Activated CD4-positive, CD25-positive, alpha-beta regulatory T cell treated with anti-CD3 and anti-CD28 coated beads, Interleukin-2, amount 50 U/mL, for 16 hours (primary cell): ENCODE data around the gene PRKAR1B.

ENCODE experiments used
- DNase-seq: peaks from one replicate; pipeline ENCODE4 v3.0.0-alpha.2; 2020; ENCODE audit warnings: low read depth, low spot score

The PRKAR1B gene

GRCh38 chr7:693280-693679 is 33.8 kb downstream of the PRKAR1B start:
- DNase-seq = no peak

GRCh38 chr7:691361-692045 is 35.6 kb downstream of the PRKAR1B start:
- DNase-seq = no peak

DNA sequence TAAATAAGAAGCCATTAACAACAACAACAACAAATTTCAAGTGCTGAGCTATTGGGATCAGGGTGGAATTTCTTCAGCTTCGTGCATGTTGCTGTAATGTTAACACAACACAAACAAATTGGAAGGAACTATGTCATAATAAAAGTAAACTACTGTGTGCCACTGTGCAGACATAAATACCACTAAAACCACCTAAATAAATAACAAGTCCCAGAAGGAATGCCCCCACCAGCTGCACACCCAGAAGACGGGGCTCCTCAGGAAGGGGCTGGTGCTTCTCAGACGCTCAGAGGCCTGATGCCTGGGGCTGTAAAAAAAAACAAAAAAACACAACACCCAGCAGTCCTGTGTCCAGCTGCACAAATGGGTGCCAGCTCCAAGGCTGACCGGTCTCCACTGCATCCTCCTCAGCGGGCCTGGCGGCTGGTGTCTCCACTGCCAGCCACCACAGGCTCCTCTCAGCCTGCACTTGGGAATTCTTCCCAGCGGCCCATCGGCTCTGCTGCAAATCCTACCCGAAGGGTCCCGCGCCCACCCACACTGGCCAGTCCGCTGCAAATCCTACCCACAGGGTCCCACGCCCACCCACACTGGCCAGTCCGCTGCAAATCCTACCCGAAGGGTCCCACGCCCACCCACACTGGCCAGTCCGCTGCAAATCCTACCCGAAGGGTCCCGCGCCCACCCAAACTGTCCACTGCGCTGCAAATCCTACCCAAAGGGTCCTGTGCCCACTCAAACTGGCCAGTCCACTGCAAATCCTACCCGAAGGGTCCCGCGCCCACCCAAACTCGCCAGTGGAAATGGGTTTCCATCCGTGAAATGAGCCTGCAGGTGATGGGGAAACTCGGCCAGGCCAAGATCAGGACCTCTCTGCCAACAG is 36.4 kb downstream of the PRKAR1B start:
- DNase-seq = no peak

DNA sequence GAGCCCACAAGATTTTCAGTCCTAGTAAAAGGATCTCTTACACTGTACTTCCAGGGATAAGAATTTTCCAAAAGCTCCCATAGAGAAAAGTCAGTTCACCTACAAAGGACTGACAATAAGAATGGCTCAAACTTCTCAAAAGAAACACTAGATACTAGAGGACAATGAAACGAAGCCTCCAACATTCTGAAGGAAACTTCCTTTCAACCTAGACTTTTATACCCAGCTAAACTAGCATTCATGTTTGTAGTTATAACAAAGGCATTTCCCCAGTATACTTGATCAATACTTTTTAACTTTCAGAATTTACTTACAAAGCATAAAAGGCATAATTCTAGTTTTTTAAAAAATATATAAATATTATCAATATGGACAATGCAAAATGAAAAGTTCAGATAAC is 41.5 kb downstream of the PRKAR1B start:
- DNase-seq = no peak

DNA sequence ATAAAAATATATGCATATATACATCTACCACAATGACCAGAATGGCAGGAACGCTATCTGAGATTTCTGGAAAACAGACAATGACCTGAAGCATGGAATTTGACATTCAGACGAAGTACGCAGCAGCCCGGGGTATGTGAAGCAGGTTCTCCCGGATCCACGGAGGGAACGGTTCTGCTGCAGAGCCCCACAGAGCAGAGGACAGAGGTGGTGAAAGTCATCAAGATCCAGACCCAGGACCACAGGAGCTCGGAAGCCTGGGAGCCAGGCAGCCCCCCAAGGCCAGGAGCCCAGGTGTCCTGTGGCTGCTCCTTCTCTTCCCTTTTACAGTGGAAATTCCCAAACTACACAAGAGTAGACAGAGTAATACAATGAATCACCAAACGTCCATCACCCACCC is 42.7 kb downstream of the PRKAR1B start:
- DNase-seq = no peak

GRCh38 chr7:683526-684205 is 43.4 kb downstream of the PRKAR1B start:
- DNase-seq = no peak

GRCh38 chr7:682810-683209 is 44.3 kb downstream of the PRKAR1B start:
- DNase-seq = no peak

- no peak for DNase-seq
These were observed 45.4 kb downstream of the PRKAR1B start for GRCh38 chr7:681551-682307.

DNA sequence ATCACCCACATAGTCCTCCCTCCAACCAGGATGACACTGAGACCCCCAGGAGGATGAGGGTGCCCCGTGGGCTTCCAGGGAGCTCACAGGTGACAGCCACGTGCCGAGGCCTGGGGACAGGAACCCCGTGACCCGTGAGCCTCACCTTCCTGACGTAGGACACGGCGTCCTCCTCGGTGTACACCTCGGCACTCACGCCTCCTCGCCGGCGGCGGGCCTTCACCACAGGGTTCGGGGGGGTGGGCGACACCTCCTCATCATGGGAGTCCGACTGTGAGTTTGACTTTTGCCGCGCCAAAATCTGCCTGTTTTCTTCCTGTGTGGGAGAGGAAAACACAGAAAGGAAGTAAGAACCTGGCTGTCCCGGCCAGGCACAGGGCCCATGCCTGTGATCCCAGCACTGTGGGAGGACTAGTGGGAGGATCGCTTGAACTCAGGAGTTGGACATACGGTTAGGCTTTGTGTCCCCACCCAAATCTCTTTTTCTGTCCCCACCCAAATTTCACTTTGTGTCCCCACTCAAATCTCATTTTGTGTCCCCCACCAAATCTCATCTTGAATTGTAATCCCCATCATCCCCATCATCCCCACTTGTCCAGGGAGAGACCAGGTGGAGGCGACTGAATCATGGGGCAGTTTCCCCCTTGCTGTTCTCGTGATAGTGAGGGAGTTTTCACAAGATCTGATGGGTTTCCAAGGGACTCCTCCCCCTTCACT is 46.5 kb downstream of the PRKAR1B start:
- DNase-seq = no peak

GRCh38 chr7:676972-677385 is 50.1 kb downstream of the PRKAR1B start:
- DNase-seq = no peak

- DNase-seq = no peak
These were observed 50.7 kb downstream of the PRKAR1B start for GRCh38 chr7:676246-676971.

GRCh38 chr7:674454-675410 is 52.3 kb downstream of the PRKAR1B start:
- no peak for DNase-seq

GRCh38 chr7:673681-674453 is 53.2 kb downstream of the PRKAR1B start:
- DNase-seq = no peak

GRCh38 chr7:672891-673290 is 54.2 kb downstream of the PRKAR1B start:
- DNase-seq = no peak

- DNase-seq = no peak
These were observed 55.6 kb downstream of the PRKAR1B start for GRCh38 chr7:671415-672042.

DNA sequence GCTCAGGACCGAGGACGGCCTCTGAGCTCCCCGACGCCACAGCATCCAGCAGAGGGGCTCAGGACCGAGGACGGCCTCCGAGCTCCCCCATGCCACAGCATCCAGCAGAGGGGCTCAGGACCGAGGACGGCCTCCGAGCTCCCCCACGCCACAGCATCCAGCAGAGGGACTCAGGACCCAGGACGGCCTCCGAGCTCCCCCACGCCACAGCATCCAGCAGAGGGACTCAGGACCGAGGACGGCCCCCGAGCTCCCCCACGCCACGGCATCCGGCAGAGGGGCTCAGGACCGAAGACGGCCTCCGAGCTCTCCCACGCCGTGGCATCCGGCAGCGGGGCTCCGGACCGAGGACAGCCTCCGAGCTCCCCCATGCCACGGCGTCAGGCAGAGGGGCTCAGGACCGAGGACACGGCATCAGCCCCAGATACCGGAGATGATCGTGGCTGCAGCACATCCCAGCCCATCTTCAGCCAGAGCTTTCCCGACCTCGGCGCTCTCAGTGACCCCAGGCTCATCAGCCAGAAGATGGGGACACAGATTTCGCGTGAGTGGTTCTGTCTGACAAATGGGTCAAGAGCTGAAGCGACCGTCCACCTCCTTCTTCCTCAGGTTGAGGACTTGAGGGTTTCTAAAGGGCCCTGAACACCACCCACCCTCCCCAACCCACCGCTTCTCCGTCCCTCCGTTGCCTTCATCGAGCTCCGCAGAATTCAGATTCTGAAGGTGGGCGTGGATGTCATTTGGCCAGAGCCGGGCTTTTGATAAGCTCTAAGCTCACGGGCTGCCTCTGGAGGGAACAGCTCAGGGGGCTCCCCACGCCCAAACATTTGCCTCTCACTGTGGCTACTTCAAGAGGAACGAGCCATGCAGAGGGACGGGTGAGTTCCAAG is 56.3 kb downstream of the PRKAR1B start:
- no peak for DNase-seq

DNA sequence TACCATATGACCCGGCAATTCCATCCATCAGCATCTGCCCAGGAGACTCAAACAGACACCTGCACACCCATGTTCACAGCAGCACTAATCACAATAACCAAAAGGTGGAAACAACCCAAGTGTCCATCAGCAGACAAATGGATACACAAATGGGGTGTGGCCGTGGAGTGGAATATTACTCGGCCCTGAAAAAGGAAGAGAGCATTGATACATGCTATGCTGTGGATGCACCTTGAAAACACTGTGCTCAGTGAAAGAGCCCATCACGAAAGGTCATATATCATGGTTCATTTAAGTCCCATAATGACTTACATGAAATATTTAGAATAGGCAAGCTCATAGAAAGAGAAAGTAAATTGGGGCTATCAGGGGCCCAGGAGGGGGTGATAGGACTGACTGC is 58.1 kb downstream of the PRKAR1B start:
- DNase-seq = no peak
